Activated CD4-positive, alpha-beta T cell treated with anti-CD3 and anti-CD28 coated beads for 1 hour (primary cell): ENCODE results near the gene SDK2.

Source experiments
- DNase-seq: peaks from one replicate; pipeline ENCODE4 v3.0.0-alpha.2; 2020

SDK2 gene

DNA sequence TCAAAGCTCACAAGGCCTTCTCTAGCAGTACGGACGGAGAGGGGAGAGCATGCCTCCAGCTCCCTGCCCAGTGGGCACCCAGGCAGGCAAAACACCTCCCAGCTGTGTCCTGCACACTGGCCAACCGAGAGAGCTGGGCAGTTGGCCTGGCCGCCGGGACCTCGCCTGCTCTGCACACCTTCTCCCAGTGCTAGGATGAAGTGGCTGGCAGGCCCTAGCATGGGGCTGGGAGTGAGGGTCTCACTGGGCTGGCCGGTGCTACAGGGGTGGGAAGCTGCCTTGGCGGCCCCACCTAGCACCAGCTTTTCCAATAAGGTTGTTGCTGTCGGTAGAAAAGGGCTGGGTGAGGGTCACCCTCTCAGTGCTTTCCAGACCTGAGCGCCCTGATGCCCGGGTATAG, 60.2 kb downstream of the SDK2 start:
- no peak for DNase-seq

DNA sequence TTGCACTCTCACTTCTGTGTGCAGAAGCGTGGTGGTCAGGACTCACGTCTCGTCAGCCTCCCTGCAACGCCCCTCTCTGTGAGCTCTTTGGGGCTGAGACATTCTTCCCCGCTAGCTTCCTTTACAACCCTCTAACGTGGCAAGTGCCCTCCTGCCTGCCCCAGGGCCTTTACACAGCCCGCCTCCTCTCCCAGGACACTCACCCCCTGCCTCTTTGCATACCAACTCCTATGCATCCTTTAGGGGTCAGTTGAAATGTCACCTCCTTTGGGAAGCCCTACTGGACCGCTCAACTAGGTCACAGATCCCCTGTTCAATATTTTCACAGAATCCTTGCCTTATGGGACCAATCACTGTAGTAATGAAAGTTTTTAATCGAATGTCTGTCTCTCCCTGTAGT, 61.4 kb downstream of the SDK2 start:
- DNase-seq: no peak

DNA sequence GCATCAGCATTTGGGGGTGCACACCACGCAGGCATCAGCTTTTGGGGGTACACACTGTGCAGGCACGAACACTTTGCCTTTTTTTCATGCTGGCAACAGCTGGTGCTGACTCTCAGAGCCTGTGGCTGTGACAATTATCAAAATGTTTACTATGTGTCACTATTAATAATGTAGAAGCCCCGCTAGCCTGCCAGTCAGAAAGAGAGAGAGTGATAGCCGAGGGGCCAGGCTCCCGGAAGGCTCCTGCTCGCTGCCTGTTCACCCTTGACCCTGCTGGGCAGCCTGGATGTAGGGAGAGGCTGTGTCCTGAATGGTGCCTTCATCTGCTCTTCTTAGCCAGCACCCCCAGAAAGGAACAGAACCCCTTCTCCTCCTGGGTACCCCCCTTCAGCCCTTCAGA, 61.9 kb downstream of the SDK2 start:
- no peak for DNase-seq

DNA sequence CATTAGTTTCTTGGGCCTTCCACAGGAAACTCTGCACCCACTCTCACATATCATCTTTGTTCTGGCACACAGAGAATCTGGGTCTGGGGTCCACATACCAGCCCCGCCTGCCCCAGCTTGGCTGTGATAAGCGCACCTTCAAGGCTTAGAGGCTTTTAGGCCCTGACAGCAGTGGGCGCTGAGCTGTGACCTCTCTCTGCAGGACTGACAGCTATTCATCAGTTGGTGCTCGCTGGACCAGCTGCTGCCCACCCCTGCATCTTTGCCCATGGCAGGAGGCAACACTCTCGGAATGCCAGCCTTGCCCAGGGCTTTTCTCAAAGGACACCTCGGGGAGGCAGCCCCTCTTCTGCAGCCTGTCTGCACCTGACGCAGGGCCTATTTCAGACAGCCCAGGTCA, 62.9 kb downstream of the SDK2 start:
- DNase-seq: no peak

DNA sequence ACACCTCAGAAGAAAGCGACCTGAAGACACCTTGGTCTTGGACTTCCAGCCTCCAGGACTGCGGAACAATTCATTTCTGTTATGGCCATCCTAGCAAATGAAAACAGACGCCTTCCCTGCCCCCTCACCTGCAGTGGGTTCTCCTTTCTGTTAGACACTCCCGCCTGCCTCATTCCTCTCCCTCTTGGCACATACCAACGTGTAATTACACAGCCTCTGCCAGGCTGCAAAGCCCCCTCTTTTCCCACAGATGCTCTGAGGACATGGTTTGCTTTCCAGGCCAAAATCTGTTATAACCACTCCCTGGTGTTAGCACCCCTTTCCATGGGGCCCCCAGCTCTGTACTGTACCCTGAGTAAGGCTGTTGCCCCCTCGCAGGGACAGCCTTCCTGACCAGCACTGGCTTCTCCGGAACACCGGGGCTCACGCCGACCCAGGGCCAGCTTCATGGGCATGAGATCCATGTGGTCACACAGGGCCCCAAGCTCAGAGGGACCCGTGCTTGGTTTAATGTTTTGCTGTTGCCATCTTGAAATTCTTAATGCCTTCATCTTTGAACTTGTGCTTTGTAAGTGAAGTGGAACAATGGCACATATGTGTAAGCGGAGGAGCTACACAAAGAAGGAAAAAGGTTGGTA, 64.1 kb downstream of the SDK2 start:
- DNase-seq: no peak

DNA sequence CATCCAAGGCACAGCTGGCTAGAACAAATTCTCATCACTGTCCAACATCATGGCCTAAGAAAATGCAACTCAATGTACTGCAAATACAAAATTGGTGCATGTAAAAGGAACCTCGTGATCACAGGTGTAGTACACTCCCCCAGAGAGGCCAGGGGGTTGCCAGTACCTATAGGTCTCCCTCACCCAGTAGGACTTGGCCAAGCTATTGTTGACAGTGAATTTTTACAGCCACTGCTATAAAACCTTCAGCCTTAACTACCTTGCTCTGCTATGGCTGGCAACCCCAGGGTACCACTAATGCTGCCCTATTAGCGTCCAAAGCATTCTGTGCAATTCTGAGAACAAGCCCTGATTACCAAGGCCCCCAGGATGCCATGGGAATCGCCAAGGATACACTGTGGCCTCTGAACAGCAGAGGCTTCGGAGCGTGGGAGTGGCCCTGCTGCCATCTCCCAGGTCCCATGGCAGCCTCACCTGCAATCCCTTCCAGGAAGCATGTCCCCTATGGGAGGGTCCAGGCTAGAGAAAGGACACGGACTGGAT, 67.6 kb downstream of the SDK2 start:
- no peak for DNase-seq

DNA sequence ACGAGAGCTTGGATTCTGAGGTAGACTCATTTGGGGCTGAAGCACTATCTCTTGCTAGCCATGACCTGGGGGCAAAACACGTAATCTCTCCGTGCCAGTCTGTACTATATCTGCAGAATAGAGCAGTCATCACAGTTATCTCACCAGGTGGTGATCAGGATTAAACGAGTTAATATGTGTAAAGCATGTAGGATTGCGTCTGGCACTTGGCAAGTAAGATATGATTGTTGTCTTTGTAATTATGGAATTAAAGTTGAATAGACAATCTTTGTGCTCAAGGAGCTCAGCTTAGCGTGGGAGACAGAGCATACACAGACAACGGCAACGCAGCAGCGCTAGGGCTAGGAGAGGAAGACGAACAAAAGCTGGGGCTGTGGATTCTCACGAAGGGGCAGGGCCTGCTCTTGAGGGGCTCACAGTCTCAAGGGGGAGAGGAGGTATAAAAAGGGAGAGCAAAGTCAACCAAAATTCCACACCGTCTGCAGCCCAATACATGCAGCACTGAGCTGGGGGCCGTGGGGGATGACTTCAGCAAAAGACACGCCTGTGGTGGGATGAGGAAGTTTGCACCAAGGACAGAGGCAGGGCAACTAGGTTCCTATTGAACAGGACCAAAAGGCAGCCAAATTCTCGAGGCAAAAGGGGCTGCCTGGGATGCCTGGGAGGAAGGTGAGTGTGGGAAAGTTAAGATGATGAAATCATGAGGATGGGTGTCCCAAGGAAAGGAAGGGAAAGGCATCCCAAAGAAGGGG, 68.6 kb downstream of the SDK2 start:
- no peak for DNase-seq

DNA sequence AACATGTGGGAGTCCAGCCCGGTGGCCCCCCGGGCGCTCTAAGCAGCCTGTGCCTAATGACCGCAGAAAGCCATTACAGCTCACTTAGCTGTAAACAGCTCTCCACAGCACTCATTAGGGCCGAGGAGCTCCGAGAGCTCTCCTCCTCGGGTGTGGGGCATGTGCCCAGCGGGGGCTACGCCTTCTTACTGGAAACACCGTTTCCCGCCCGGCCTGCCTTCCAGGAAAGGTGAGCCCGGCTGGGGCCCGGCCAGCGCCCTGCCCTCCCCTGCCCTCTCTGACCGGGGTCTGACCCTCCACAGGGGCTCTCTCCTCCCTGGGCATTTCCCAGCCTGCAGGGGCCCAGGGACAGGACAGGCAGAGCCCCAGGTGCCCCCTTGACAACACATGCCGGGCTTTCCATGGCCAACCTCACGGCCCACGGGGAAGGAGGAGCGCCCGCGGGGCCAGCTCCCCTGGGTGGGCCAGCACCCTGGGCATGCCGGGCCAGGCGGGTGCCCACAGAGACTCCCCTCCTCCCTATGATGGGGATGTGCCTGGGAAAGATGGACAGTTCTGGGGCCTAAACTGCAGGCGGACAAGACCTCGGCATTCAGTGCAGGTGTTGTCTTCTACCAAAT, 72.6 kb downstream of the SDK2 start:
- no peak for DNase-seq

DNA sequence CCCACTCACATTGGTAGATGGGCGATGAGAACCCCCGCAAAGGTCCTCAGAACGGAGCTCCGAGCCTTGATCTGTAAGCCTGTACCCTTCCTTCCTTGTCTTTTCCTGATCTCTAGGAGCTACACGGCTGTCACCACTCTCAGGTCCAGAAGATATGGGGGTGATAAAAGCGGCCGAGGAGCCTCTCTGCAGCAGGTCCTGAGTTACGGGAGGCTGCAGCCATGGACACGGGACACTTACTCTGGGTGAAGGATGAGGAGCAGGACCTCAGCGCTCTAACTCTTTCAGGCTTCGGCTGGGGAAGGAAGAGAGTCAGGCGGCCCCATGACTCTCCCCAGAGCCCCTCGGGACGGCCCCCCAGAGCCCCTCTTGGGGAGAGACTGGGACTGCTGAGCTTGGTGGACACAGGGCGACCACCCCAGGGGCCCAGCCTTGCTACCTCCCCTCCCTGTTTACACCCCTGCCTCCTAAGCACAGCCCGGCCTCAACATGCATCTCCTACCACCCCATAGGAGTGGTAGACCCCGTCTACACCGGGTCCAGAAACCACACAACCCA, 74.4 kb downstream of the SDK2 start:
- DNase-seq: no peak

DNA sequence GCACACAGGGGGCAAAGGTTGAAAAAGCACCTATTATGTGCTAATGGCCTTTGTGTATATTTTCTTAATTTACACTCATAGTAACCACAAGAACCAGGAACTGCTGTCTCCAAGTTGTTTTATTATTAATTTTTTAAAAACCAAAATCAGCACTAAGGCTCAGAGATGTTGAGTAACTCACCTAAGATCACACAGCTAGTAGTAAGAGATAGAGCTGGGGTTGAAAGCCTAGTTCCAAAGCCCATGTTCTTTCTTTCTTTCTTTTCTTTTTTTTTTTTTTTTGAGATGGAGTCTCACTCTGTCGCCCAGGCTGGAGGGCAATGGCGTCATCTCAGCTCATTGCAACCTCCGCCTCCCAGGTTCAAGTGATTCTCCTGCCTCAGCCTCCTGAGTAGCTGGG, 75.3 kb downstream of the SDK2 start:
- no peak for DNase-seq

DNA sequence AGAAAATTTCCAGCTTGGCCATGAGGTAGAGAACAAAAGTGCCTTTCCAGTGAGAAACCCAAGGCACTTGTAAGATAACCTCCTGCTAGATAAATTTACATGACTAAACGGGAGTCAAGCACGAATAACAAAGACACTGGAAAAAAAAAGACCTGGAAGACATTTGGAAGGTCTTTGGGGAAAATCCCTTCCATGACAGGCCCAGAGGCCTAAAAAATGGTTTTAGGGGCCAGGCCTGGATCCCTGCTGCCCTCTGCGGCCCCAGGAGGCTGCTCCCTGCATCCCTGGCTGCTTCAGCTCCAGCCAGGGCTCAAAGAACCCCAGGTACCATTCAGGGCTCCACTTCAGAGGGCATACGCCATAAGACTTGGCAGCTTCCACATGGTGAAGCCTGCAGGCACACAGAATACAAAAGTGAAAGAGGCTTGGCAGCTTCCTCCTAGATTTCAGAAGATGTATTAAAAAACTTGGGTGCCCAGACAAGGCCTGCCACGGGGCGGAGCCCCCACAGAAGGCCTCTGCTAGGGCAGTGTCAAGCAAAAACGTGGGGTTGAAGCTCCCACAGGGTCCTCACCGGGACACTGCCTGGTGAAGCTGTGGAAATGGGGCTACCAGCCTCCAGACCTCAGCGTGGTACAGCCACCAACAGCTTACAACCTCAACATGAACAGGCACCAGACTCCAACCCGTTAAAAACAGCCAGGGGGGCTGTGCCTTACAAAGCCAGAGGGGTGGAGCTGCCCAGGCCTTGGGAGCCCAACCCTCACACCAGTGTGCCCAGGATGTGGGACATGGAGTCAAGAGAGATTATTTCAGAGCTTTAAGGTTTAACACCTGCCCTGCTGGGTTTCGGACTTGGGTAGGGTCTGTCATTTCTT, 77.1 kb downstream of the SDK2 start:
- DNase-seq: no peak

DNA sequence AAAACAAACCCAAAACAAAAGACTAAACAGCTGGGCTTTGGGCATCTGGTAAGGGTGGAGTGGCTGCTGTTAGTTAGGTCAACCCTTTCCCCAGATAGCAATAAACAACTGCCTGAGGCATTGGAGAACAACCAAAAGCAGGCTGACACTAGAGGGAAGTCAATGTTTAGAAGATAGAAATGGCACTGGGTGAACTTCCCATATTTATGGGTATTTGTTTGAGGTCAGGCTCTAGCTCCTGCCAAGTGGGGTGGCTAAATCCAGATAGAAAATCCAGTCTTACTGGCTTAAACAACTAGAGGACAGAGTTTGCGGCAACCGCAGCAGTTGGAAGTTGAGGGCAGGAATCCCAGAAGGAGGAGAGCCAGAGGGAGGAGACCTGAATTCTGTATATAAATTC, 79.4 kb downstream of the SDK2 start:
- no peak for DNase-seq

DNA sequence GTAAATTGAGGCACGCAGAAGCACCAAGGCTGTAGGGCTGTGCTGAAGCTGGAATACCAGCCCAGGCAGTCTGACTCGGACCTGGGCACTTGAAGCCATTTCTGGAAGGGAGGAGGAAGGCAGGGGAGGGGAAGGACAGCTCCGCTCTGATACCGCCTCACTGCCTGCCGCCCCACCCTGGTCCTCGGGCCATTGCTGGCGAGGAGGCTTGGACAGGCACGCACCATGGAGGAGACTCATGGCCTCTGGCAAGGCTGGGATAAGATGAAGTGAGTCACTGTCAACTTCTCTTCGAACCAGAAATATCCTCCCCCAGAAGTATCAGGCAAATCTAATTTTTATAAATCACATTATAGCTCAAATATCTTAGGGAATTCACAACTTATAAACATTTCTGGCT, 81.3 kb downstream of the SDK2 start:
- DNase-seq: no peak

DNA sequence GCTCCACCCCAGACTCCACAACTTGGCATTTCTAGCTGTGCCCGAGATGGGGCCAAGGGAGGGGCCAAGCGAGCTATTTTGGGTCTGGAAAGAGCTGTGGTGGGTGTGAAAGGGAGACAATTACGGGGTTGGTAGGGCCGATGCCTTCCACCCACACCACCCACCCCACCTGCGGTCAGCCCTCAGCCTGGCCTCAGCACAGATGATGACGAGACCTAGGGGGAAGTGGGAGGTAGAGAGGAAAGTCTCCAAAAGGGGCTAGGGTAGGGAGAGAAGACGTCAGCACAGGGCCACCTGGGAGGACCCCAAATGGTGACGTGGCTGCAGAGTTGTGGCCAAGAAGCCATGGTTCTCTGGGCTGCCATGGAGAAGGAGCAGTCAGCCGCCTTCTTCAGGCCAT, 83.1 kb downstream of the SDK2 start:
- DNase-seq: no peak

DNA sequence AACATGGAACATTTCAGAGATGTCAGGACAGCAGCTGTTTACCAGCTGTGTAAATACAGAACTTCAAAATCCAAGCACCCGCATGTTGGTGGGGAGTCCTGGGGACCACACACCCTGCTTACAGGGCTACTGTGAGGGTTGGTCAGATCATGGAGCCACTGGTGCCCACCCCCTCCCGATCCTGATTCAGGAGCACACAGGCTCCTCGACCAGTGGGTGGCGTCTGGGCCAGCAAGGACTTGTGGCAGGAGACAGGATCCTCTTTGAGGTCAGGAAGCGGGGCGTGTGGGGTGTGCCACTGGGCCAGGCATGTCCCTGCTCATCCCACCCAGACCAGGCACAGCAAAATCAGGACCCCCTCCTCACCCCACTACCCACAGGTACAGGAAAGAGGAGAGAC, 83.6 kb downstream of the SDK2 start:
- DNase-seq: no peak

DNA sequence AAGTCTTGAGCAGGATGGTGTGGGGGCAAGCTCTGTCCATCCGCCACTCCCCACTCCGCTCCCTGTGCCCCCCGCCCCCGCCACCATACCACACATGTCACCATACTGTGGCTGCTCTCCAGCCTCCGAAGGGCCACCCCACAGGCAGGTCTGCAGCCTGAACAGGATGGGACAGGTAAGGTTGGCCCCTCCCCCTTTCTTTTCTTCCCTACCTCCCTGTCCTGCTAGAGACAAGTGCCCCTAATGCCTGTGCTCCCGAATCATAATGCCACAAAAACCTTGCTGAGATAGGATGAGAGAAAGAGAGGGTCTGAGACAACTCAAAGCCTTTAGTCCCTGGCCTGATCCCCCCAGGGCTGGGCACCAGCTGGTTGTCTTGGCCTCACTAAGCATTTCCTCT, 84.7 kb downstream of the SDK2 start:
- no peak for DNase-seq

DNA sequence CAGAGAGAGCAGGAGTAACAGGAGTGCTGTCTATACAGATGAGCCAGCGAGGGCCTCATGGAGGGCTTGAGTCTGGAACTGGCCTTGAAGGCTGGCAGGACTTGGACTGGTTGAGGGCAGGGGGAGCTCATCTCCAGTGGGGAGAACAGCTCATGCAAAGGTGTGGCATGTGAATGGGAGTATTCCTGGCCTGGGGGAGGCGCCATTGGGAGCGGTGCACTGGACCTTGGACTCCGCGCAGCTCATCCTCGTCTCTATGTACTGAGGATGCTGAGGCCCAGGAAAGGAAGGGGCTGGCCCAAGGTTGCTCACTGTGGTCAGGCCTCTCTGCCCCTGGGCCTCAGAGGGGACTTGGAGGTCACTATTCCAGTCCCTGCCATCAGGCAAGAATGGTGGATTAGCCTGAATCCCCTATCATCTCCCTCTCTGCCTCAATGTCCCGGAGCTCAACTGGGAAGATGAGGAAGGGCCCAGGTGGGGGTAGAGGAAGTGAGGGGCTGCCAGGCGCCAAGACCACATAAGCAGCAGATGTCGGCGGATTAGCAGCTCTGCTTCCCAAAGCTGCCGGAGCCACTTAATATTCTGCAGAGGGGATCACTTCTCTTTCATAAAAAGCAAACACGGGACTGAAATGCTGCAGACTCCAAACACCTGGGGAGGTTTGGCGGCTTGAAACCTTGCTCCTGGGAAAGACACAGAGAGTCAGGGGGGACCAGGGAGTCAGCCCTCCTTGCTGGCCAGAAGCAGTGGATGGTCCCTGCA, 88.9 kb downstream of the SDK2 start:
- DNase-seq: no peak

DNA sequence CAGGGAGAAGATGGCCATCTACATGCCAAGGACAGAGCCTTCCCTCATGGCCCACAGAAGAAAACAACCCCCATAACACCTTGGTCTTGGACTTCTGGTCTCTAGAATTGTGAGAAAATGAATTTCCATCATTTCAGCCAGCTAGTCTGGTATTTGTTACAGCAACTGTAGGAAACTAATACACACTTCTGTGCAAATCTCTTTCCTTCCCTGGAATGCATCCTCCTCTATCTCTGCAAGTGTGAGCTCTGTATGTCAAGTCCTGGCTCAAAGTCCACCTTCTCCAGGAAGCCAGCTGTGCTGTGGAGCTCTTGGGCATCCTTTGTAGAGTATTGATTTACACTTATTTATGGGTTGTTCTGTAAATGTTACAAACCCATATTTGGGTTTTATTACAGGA, 89.7 kb downstream of the SDK2 start:
- no peak for DNase-seq

DNA sequence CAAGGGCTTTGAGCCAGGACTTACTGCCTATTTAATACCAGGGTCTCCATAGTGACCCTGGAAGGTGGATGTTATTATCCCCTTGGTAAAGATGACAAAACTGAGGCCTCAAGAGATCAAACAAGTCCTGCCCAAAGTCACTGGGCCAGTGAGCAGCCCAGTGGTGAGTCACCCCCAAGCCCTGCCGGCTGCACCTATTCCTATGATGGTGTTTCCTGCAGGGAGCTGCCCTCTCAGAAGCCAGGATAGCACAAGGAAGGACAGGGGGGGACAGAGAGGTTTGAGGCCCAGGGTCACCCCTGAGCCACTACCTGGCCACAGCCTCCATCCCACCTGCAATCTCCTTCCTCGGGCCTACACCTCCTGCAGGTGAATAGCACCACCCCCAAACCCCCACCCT, 90.9 kb downstream of the SDK2 start:
- DNase-seq: no peak

DNA sequence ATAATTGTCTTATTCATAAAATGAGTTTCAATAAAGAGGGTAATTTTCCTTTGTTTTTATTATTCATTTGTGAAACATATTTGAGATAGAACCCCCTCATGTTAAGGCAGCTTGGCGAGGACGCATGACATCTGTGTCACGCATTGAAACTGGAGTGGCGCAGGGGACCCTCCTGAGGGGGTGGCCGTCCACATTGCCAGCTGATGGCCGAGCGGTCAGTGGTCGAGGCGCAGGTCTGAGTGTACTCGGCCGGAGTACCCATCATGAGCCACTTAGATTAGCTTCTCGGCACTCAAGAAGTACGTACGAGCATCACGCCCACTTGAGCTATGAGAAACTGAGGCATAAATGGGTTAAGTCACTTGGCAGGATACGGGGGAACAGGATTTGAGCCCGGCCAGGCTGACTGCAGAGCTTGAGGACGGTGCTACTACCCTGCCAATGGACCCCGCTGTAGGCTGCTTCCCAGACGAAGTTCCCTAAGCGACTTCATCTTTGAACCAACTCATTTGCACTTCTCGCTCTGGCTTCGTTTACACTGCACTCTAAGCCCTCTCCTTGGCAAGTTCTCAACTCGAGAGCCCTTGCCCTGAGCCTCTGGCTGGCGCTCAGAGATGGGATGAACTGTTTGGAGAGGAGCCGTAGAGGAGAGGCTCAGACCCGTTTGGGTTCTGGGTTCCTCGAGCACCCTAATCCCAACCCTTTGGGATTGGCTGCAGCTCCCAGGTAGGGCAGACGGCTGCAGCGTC, 91.8 kb downstream of the SDK2 start:
- no peak for DNase-seq

DNA sequence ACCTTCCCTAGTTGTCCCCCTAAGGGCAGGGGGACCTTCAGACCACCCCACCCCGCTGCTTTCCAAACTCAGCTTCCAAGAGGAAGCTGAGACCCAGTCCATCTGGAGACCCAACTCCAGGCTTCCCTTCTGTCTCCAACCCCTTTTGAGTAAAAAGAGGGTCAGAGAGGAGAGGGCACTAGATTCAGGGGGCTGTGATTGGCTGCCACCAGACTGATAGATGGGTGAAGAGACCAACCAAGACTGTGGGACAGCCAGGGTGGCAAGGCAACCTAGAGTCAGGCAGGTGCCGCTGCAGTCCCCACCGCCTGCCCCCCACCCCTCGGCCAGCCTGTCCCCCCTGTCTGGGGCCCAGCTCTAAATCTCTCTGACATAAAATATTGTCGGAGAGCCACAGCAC, 92.5 kb downstream of the SDK2 start:
- DNase-seq: no peak
